H9 (cell line): ENCODE data around the gene OLR1. TPM values are rescaled to one million over a fixed set of nuclear protein-coding genes. Genes with fewer than 3 reads are reported as not detected.

ENCODE experiments used
- DNase-seq: peaks from one replicate; pipeline ENCODE4 v3.0.0-alpha.2; 2017
- H2AFZ ChIP-seq: one replicate; pipeline ENCODE4 v1.6.1; 2013; ENCODE audit warnings: mild to moderate bottlenecking, low read length, control low read depth, moderate library complexity
- H2AK5ac ChIP-seq: 2 replicates; pipeline ENCODE4 v1.6.1; 2013; ENCODE audit warnings: low read length, control low read depth, mixed read lengths; ENCODE audit not compliant: insufficient read length
- H2BK120ac ChIP-seq: one replicate; pipeline ENCODE4 v1.6.1; 2013; ENCODE audit warnings: low read depth, mild to moderate bottlenecking, low read length, control low read depth, inconsistent platforms; ENCODE audit not compliant: poor library complexity, severe bottlenecking
- H2BK12ac ChIP-seq: 2 replicates; pipeline ENCODE4 v1.6.1; 2013; ENCODE audit warnings: low read length, control low read depth, mixed read lengths, low read depth; ENCODE audit not compliant: insufficient read length
- H2BK15ac ChIP-seq: 2 replicates; pipeline ENCODE4 v1.6.1; 2013; ENCODE audit warnings: low read depth, low read length, control low read depth
- H2BK20ac ChIP-seq: one replicate; pipeline ENCODE4 v1.6.1; 2013; ENCODE audit warnings: low read depth, mild to moderate bottlenecking, low read length, control low read depth, inconsistent platforms; ENCODE audit not compliant: poor library complexity, severe bottlenecking
- H2BK5ac ChIP-seq: 2 replicates; pipeline ENCODE4 v1.6.1; 2013; ENCODE audit warnings: low read length, control low read depth, mixed read lengths; ENCODE audit not compliant: insufficient read length
- H3K14ac ChIP-seq: 2 replicates; pipeline ENCODE4 v1.6.1; 2013; ENCODE audit warnings: low read length, control low read depth; ENCODE audit not compliant: insufficient read depth
- H3K18ac ChIP-seq: 2 replicates; pipeline ENCODE4 v1.6.1; 2013; ENCODE audit warnings: low read depth, mild to moderate bottlenecking, mixed read lengths, low read length, control low read depth; ENCODE audit not compliant: insufficient read length
- H3K23ac ChIP-seq: 2 replicates; pipeline ENCODE4 v1.6.1; 2013; ENCODE audit warnings: low read length, control low read depth, mixed read lengths, low read depth; ENCODE audit not compliant: insufficient read length
- H3K23me2 ChIP-seq: 2 replicates; pipeline ENCODE4 v1.6.1; 2013; ENCODE audit warnings: low read depth, mild to moderate bottlenecking, mixed read lengths, low read length, control low read depth; ENCODE audit not compliant: insufficient read length, poor library complexity, severe bottlenecking
- H3K27ac ChIP-seq: 2 replicates; pipeline ENCODE4 v1.5.1; 2013; ENCODE audit warnings: low read length, control low read depth, mixed read lengths, low read depth; ENCODE audit not compliant: insufficient read length
- H3K27me3 ChIP-seq: 2 replicates; pipeline ENCODE4 v1.6.1; 2013; ENCODE audit warnings: low read length, control low read depth, inconsistent platforms; ENCODE audit not compliant: insufficient read depth
- H3K4ac ChIP-seq: 2 replicates; pipeline ENCODE4 v1.6.1; 2013; ENCODE audit warnings: low read depth, mild to moderate bottlenecking, control low read depth, inconsistent platforms, low read length, moderate library complexity
- H3K4me1 ChIP-seq: 2 replicates; pipeline ENCODE4 v1.6.1; 2013; ENCODE audit warnings: low read length, control low read depth, inconsistent platforms; ENCODE audit not compliant: insufficient read depth
- H3K4me2 ChIP-seq: 2 replicates; pipeline ENCODE4 v1.6.1; 2013; ENCODE audit warnings: low read length, control low read depth, mixed read lengths; ENCODE audit not compliant: insufficient read length, insufficient read depth
- H3K56ac ChIP-seq: 2 replicates; pipeline ENCODE4 v1.6.1; 2013; ENCODE audit warnings: low read depth, mild to moderate bottlenecking, mixed read lengths, low read length, control low read depth; ENCODE audit not compliant: insufficient read length
- H3K79me1 ChIP-seq: 2 replicates; pipeline ENCODE4 v1.6.1; 2013; ENCODE audit warnings: low read depth, mild to moderate bottlenecking, moderate library complexity, low read length, control low read depth, inconsistent platforms; ENCODE audit not compliant: insufficient read depth, poor library complexity, severe bottlenecking
- H3K79me2 ChIP-seq: 2 replicates; pipeline ENCODE4 v1.6.1; 2013; ENCODE audit warnings: low read length, control low read depth, inconsistent platforms; ENCODE audit not compliant: insufficient read depth
- H3K9ac ChIP-seq: 2 replicates; pipeline ENCODE4 v1.6.1; 2013; ENCODE audit warnings: low read length, control low read depth, mixed read lengths; ENCODE audit not compliant: insufficient read length; ENCODE audit errors: extremely low read depth
- H3K9me3 ChIP-seq: one replicate; pipeline ENCODE4 v1.6.1; 2013; ENCODE audit warnings: low read depth, low read length, inconsistent platforms; ENCODE audit not compliant: control insufficient read depth
- H3T11ph ChIP-seq: one replicate; pipeline ENCODE4 v1.6.1; 2013; ENCODE audit warnings: mild to moderate bottlenecking, low read length, control low read depth, inconsistent platforms
- H4K20me1 ChIP-seq: one replicate; pipeline ENCODE4 v1.6.1; 2013; ENCODE audit not compliant: control insufficient read depth, insufficient read length, insufficient read depth
- H4K5ac ChIP-seq: 2 replicates; pipeline ENCODE4 v1.6.1; 2013; ENCODE audit warnings: low read depth, mild to moderate bottlenecking, mixed read lengths, low read length, control low read depth; ENCODE audit not compliant: insufficient read length
- H4K8ac ChIP-seq: replicated peaks from 2 replicates; pipeline ENCODE4 v1.6.1; 2013; ENCODE audit warnings: low read length, control low read depth, mixed read lengths, low read depth; ENCODE audit not compliant: insufficient read length
- H4K91ac ChIP-seq: 2 replicates; pipeline ENCODE4 v1.6.1; 2013; ENCODE audit warnings: low read depth, mild to moderate bottlenecking, moderate library complexity, mixed read lengths, low read length, control low read depth; ENCODE audit not compliant: insufficient read length
- H3K27ac Mint-ChIP-seq, 3 experiments: 2 replicates in 2 of 3; 3 replicates in 1 of 3; pipeline ENCODE4 v1.8.0; 2020 to 2021; ENCODE audit warnings: mixed read lengths in 3 of 3, mild to moderate bottlenecking in 1 of 3, moderate library complexity in 1 of 3
- H3K27me3 Mint-ChIP-seq: 2 replicates; pipeline ENCODE4 v1.8.0; 2021; ENCODE audit warnings: low read depth, mild to moderate bottlenecking, moderate library complexity, mixed read lengths
- H3K36me3 Mint-ChIP-seq, 3 experiments: 2 replicates in 2 of 3; 3 replicates in 1 of 3; pipeline ENCODE4 v1.8.0; 2020 to 2021; ENCODE audit warnings: low read depth in 3 of 3, mixed read lengths in 3 of 3; ENCODE audit not compliant: insufficient read depth in 1 of 3
- H3K4me1 Mint-ChIP-seq, 2 experiments: 2 replicates each; pipeline ENCODE4 v1.8.0; 2020; ENCODE audit warnings: mixed read lengths in 2 of 2
- H3K4me3 Mint-ChIP-seq, 2 experiments: 2 replicates in 1 of 2; 3 replicates in 1 of 2; pipeline ENCODE4 v1.8.0; 2020 to 2021; ENCODE audit warnings: mild to moderate bottlenecking in 2 of 2, mixed read lengths in 2 of 2, moderate library complexity in 1 of 2
- H3K9me3 Mint-ChIP-seq, 2 experiments: 2 replicates in 1 of 2; 3 replicates in 1 of 2; pipeline ENCODE4 v1.8.0; 2020; ENCODE audit warnings: mild to moderate bottlenecking in 2 of 2, mixed read lengths in 2 of 2, moderate library complexity in 1 of 2
- WGBS: extraction: QIAGEN DNeasy Blood & Tissue Kit; methylation state at CpG from one replicate; pipeline ENCODE4 v1.1.7; 2013; ENCODE audit warnings: missing lambda C conversion rate, low lambda C conversion rate, mixed read lengths; ENCODE audit not compliant: insufficient read length; ENCODE audit errors: extremely low coverage; 5-methylcytosine and 5-hydroxymethylcytosine counted together
- total RNA-seq: library from RNA; stranded (reverse); gene quantifications from 2 replicates; pipeline ENCODE4 v1.2.1, GENCODE V29; 2021
- TF ChIP-seq, protein P1 (sequence below): fragments of 200-600 bp; sonication (generic); conservative IDR thresholded peaks from 3 replicates; pipeline ENCODE4 v1.8.0; 2021; ENCODE audit warnings: antibody characterized with exemption, mild to moderate bottlenecking

Gene OLR1
- total RNA-seq, 1 experiment from 2014 or later = not detected

DNA sequence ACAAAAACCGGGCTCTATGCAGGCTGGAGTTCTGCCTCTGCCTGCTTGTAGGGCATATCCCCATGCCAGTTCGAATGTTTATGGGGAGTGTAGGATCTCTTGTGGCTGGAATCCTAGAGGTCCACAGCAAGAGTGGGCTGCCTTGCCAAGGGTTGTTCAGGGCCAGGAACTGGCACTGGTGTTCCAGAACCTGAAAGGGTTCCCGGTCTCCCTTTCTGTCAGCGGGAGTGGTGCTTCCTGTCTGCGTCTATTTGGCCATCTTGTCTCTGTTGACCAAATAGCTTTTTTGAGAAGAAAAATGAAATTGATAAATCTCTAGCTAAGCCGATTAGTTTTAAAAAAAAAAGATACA, 17.8 kb downstream of the OLR1 start:
- H3K9ac ChIP-seq = peak overlapping the region; percentile 52
- H2BK20ac ChIP-seq = no peak overlapping the region
- TF ChIP-seq, protein P1, sequence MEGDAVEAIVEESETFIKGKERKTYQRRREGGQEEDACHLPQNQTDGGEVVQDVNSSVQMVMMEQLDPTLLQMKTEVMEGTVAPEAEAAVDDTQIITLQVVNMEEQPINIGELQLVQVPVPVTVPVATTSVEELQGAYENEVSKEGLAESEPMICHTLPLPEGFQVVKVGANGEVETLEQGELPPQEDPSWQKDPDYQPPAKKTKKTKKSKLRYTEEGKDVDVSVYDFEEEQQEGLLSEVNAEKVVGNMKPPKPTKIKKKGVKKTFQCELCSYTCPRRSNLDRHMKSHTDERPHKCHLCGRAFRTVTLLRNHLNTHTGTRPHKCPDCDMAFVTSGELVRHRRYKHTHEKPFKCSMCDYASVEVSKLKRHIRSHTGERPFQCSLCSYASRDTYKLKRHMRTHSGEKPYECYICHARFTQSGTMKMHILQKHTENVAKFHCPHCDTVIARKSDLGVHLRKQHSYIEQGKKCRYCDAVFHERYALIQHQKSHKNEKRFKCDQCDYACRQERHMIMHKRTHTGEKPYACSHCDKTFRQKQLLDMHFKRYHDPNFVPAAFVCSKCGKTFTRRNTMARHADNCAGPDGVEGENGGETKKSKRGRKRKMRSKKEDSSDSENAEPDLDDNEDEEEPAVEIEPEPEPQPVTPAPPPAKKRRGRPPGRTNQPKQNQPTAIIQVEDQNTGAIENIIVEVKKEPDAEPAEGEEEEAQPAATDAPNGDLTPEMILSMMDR = no peak
- no peak overlapping the region for H3K4ac ChIP-seq
- no peak overlapping the region for H4K91ac ChIP-seq
- no peaks in the 10 kb centered on the region for H3K9me3 ChIP-seq
- H3K4me2 ChIP-seq = peak overlapping the region; percentile 64
- H2BK120ac ChIP-seq = no peak overlapping the region
- H3K56ac ChIP-seq = no peak overlapping the region
- H4K8ac ChIP-seq = no peak overlapping the region
- no peaks in the 10 kb centered on the region for H3K27me3 ChIP-seq
- peak overlapping the region; percentile 80 for H3K18ac ChIP-seq
- no peak overlapping the region for H2BK15ac ChIP-seq
- H3K4me1 Mint-ChIP-seq = peaks cover 0 to 7% of the 10 kb centered on the region in 2 experiments; a peak in 3 of 4 replicates
- H4K20me1 ChIP-seq = no peaks in the 10 kb centered on the region
- H3K27me3 Mint-ChIP-seq = peaks cover 4% of the 10 kb centered on the region; the same call in 1 of the 2 replicates
- peaks cover 0 to 2% of the 10 kb centered on the region in 2 experiments; a peak in 2 of 5 replicates for H3K9me3 Mint-ChIP-seq
- peak overlapping the region; percentile 90 for H3K14ac ChIP-seq
- H2BK5ac ChIP-seq = no peak overlapping the region
- H4K5ac ChIP-seq = no peak overlapping the region
- peak overlapping the region; percentile 88 for H2AFZ ChIP-seq
- no CpG with 5 or more reads among the region's 6 CpGs for WGBS
- no peaks in the 10 kb centered on the region; a peak in 1 of 7 replicates for H3K36me3 Mint-ChIP-seq
- H3K4me1 ChIP-seq = no peaks in the 10 kb centered on the region; the same call in 1 of the 2 replicates
- H3K4me3 Mint-ChIP-seq = peak overlapping the region; percentile 81 to 85
- peaks cover 9% of the 10 kb centered on the region for H3K23me2 ChIP-seq
- H3T11ph ChIP-seq = no peak overlapping the region
- peak overlapping the region; percentile 35 to 92 (median 63); a peak in 2 of 7 replicates for H3K27ac Mint-ChIP-seq
- peak overlapping the region; percentile 2 for H3K27ac ChIP-seq
- H2BK12ac ChIP-seq = no peak overlapping the region
- no peak for DNase-seq
- no peaks in the 10 kb centered on the region for H3K79me2 ChIP-seq
- no peak overlapping the region for H3K23ac ChIP-seq
- H3K79me1 ChIP-seq = no peaks in the 10 kb centered on the region
- no peak overlapping the region for H2AK5ac ChIP-seq
